ENCODE results near the gene CREB3L4.
A peak's percentile ranks its signal among the peaks of the same experiment; 100 is the strongest.

The CREB3L4 gene

DNA sequence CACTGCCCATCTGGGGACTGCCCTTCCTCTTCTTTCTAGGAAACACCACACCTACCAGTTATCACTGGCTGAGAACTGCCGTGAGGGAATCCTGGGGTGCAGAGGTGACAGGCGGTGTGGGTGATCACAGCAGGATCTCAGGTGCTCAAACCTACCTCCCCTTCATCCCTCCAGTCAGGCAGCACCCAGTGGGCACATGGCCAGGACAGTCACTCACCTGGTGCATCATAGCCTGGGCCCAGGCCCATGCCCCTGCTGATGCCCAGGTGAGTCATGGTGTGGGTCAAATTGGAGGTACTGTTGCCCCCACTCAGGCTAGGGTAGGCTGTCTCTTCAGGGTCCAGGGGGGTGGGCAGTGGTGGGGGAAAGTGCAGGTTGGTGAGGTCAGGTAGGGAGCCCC is 15.9 kb upstream of the CREB3L4 start:
- H3K36me3 ChIP-seq (replicated peaks; ENCODE audit: low read depth, low read length): peaks cover 79% of the 10 kb centered on the region
- H3K9me3 ChIP-seq (ENCODE audit: insufficient read depth, low read length): no peaks in the 10 kb centered on the region
- H3K27ac ChIP-seq (ENCODE audit: low read length): no peak overlapping the region
- TF ChIP-seq, protein P1, sequence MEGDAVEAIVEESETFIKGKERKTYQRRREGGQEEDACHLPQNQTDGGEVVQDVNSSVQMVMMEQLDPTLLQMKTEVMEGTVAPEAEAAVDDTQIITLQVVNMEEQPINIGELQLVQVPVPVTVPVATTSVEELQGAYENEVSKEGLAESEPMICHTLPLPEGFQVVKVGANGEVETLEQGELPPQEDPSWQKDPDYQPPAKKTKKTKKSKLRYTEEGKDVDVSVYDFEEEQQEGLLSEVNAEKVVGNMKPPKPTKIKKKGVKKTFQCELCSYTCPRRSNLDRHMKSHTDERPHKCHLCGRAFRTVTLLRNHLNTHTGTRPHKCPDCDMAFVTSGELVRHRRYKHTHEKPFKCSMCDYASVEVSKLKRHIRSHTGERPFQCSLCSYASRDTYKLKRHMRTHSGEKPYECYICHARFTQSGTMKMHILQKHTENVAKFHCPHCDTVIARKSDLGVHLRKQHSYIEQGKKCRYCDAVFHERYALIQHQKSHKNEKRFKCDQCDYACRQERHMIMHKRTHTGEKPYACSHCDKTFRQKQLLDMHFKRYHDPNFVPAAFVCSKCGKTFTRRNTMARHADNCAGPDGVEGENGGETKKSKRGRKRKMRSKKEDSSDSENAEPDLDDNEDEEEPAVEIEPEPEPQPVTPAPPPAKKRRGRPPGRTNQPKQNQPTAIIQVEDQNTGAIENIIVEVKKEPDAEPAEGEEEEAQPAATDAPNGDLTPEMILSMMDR (IDR thresholded peaks at IDR 0.05; ENCODE audit: low read depth, low read length): no peak
- TF ChIP-seq EZH2phosphoT487 (IDR thresholded peaks at IDR 0.05; ENCODE audit: low read depth): no peak
- no peaks in the 10 kb centered on the region for H3K27me3 ChIP-seq (ENCODE audit: low read depth, low read length)
- no peak overlapping the region for H3K4me3 ChIP-seq (ENCODE audit: low read length)
- H2AFZ ChIP-seq (ENCODE audit: low read depth, low read length): no peak overlapping the region
- H4K20me1 ChIP-seq (ENCODE audit: insufficient read depth, low read length): peaks cover 44% of the 10 kb centered on the region
- H3K4me1 ChIP-seq (ENCODE audit: low read length): peaks cover 59% of the 10 kb centered on the region
- peaks cover 75% of the 10 kb centered on the region for H3K79me2 ChIP-seq (ENCODE audit: low read length)
- H3K9ac ChIP-seq (ENCODE audit: low read length): no peak overlapping the region
- no peak overlapping the region for H3K4me2 ChIP-seq (ENCODE audit: low read length)

- Histone ChIP-seq H3K9ac (ENCODE audit: low read length) (no peak overlapping the region), H3K9me3 (ENCODE audit: insufficient read depth, low read length) (no peaks in the 10 kb centered on the region), H3K4me1 (ENCODE audit: low read length) (peaks cover 40% of the 10 kb centered on the region), H3K4me2 (ENCODE audit: low read length) (no peak overlapping the region), H3K4me3 (ENCODE audit: low read length) (no peak overlapping the region), H2AFZ (ENCODE audit: low read depth, low read length) (no peak overlapping the region), H4K20me1 (ENCODE audit: insufficient read depth, low read length) (peaks cover 45% of the 10 kb centered on the region), H3K27me3 (ENCODE audit: low read depth, low read length) (no peaks in the 10 kb centered on the region), H3K79me2 (ENCODE audit: low read length) (peaks cover 86% of the 10 kb centered on the region), H3K36me3 (replicated peaks; ENCODE audit: low read depth, low read length) (peaks cover 71% of the 10 kb centered on the region), H3K27ac (ENCODE audit: low read length) (no peak overlapping the region)
- TF ChIP-seq EZH2phosphoT487 (IDR thresholded peaks at IDR 0.05; ENCODE audit: low read depth): no peak
- TF ChIP-seq, protein P1 (IDR thresholded peaks at IDR 0.05; ENCODE audit: low read depth, low read length): no peak
These were observed 13.8 kb upstream of the CREB3L4 start for GRCh38 chr1:153953859-153954365.

- TF ChIP-seq, protein P1 (IDR thresholded peaks at IDR 0.05; ENCODE audit: low read depth, low read length): no peak
- no peak for TF ChIP-seq EZH2phosphoT487 (IDR thresholded peaks at IDR 0.05; ENCODE audit: low read depth)
- Histone ChIP-seq H3K4me3 (ENCODE audit: low read length) (no peak overlapping the region), H3K9me3 (ENCODE audit: insufficient read depth, low read length) (no peaks in the 10 kb centered on the region), H4K20me1 (ENCODE audit: insufficient read depth, low read length) (peaks cover 45% of the 10 kb centered on the region), H3K4me2 (ENCODE audit: low read length) (no peak overlapping the region), H3K79me2 (ENCODE audit: low read length) (peaks cover 79% of the 10 kb centered on the region), H3K27ac (ENCODE audit: low read length) (no peak overlapping the region), H2AFZ (ENCODE audit: low read depth, low read length) (no peak overlapping the region), H3K27me3 (ENCODE audit: low read depth, low read length) (no peaks in the 10 kb centered on the region), H3K36me3 (replicated peaks; ENCODE audit: low read depth, low read length) (peaks cover 68% of the 10 kb centered on the region), H3K4me1 (ENCODE audit: low read length) (peaks cover 38% of the 10 kb centered on the region), H3K9ac (ENCODE audit: low read length) (no peak overlapping the region)
These were observed 12.9 kb upstream of the CREB3L4 start for GRCh38 chr1:153954826-153955225.

GRCh38 chr1:153956997-153957715 is 10.5 kb upstream of the CREB3L4 start:
- H3K9me3 ChIP-seq (ENCODE audit: insufficient read depth, low read length): no peaks in the 10 kb centered on the region
- peak overlapping the region; percentile 96 for H3K9ac ChIP-seq (ENCODE audit: low read length)
- H3K27ac ChIP-seq (ENCODE audit: low read length): peak overlapping the region; percentile 91
- H3K79me2 ChIP-seq (ENCODE audit: low read length): peaks cover 78% of the 10 kb centered on the region
- H2AFZ ChIP-seq (ENCODE audit: low read depth, low read length): no peak overlapping the region
- H3K27me3 ChIP-seq (ENCODE audit: low read depth, low read length): no peaks in the 10 kb centered on the region
- peaks cover 66% of the 10 kb centered on the region for H3K36me3 ChIP-seq (replicated peaks; ENCODE audit: low read depth, low read length)
- TF ChIP-seq, protein P1 (IDR thresholded peaks at IDR 0.05; ENCODE audit: low read depth, low read length): no peak
- no peak for TF ChIP-seq EZH2phosphoT487 (IDR thresholded peaks at IDR 0.05; ENCODE audit: low read depth)
- peak overlapping the region; percentile 94 for H3K4me2 ChIP-seq (ENCODE audit: low read length)
- peak overlapping the region; percentile 89 for H3K4me3 ChIP-seq (ENCODE audit: low read length)
- peaks cover 42% of the 10 kb centered on the region for H4K20me1 ChIP-seq (ENCODE audit: insufficient read depth, low read length)
- peaks cover 42% of the 10 kb centered on the region for H3K4me1 ChIP-seq (ENCODE audit: low read length)

Measured in OCI-LY3 (cell line).